ENCODE measurements around the gene TMEM129. TPM values are rescaled to one million over a fixed set of nuclear protein-coding genes. Genes with fewer than 3 reads are reported as not detected.

The TMEM129 gene
- total RNA-seq, 4 donors from 2014 or later = 46.6 to 94.2 (median 64.6) TPM

DNA sequence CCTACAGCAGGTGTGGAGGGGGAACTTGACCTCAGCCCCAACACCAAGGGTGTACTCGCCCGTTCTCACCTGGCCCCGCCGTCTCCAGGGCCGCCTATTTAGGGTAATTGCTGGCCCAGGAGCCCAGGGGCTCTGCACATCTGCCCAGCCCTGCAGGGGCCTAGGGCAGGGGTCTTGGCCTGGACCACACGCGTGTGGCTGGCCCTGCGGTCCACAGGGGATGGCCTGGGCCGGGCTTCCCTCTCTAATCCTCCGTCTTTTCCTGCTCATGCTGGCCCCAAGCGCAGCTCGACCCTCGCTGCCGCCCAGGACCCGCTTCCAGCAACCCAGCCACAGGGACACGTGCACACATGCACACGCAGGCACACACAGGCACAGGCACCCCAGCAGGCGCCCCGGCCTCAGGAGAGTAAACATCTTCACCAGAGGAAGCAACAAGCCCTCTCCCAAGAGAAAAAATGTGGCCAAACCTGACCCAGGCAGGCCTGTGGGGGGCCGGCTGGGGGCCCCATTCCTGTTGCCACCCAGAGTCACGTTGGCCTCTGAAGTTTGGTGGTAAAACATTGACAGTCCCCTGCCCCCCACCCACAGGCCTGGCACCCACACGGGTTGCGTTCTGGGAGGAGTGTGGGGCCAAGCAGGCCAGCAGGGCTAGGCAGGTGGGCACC lies 47.4 kb upstream of the TMEM129 start:
- ATAC-seq = no peak
- Histone ChIP-seq H3K9me3 (no peaks in the 10 kb centered on the region), H3K36me3 (no peaks in the 10 kb centered on the region), H3K27me3 (peaks cover 78% of the 10 kb centered on the region), H3K4me3 (no peak overlapping the region), H3K27ac (no peak overlapping the region), H3K4me1 (peaks cover 0 to 29% (median 9%) of the 10 kb centered on the region in 3 donors)
- no peak for TF ChIP-seq POLR2AphosphoS5 (IDR thresholded peaks at IDR 0.05)
- no peak for TF ChIP-seq CTCF (IDR thresholded peaks at IDR 0.05)
- TF ChIP-seq POLR2A (IDR thresholded peaks at IDR 0.05) = no peak
- no peak for TF ChIP-seq EP300 (IDR thresholded peaks at IDR 0.05)
- 87% methylated on average over 3 of the region's 23 CpGs; no CpG with 5 or more reads in 1 of the 2 donors for WGBS, 2 donors (ENCODE audit: low coverage in 1 of 2)

DNA sequence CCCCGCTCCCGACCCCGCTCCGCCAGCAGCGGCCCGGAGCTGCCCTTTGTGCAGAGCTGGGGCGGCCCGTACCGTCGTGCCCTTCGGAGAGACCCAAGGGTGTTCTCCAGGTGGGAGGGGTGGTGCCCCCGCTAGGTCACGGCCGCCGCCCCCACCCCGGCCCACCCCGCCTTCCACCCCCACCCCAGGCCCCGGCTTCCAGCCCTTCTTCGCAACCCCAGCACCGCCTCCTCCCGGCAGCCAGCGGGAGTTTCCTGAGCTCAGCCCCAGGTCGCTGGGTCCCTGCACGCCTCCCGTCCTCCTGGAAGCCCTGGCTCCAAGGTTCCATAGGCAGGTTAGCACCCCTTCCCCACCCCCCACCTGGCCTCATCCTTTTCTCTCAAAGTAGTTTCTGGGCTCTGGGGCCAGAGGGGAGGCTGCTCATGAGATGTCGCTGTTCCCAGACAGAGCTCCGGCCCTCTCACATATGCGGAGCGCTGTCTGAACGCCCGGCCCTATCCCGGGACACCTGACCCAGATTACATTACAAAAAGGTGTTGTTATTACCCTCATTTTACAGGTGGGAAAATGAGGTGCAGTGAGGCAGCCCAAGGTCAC lies 46.7 kb upstream of the TMEM129 start:
- peaks cover 0 to 35% (median 13%) of the 10 kb centered on the region in 3 donors for H3K4me1 ChIP-seq
- no peak for ATAC-seq
- H3K36me3 ChIP-seq = no peaks in the 10 kb centered on the region
- H3K27me3 ChIP-seq = peaks cover 76% of the 10 kb centered on the region
- H3K27ac ChIP-seq = no peak overlapping the region
- no peak for TF ChIP-seq POLR2A (IDR thresholded peaks at IDR 0.05)
- no peak for TF ChIP-seq POLR2AphosphoS5 (IDR thresholded peaks at IDR 0.05)
- TF ChIP-seq CTCF (IDR thresholded peaks at IDR 0.05) = no peak
- no peak for TF ChIP-seq EP300 (IDR thresholded peaks at IDR 0.05)
- H3K4me3 ChIP-seq = peak overlapping the region in 1 of 2 donors; percentile 52
- no peaks in the 10 kb centered on the region for H3K9me3 ChIP-seq
- WGBS, 2 donors (ENCODE audit: low coverage in 1 of 2) = 72% methylated on average over 7 of the region's 32 CpGs; no CpG with 5 or more reads in 1 of the 2 donors

DNA sequence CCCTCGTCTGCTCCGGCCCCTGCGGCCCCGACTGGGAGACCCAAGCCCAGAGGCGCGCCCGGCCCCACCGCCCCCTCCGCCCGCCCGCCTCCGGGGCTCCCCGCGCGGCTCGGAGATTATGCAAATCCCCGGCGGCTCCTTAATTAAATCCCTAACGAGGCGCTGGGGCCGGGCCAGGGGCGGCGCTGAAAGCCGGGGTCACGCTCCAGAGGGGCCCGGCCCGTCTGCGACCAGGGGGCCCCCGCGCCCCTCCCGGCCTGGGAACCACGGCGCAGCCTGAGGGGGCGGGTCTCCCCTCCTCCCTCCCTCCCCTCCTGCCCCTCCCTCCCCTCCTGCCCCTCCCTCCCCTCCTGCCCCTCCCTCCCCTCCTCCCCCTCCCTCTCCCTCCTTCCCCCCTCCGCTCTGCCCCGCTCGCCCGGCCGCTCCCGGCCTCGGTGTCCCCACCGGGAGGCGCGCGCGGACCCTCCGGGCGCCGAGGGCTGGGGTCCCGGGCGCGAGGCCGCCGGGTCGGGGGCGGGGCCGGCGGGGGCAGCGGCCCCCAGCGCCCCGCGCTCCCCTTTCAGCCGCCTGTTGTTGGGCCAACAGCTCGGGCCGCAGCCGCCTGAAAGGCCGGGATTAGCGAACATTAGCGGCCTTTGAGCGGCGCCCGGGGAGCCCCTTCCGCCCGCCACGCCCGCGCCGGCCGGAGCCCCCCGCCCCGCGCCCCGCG lies 46.1 kb upstream of the TMEM129 start:
- Histone ChIP-seq H3K27me3 (peaks cover 71% of the 10 kb centered on the region), H3K9me3 (no peaks in the 10 kb centered on the region), H3K4me3 (peak overlapping the region; percentile 16 to 52), H3K27ac (no peak overlapping the region), H3K4me1 (peaks cover 0 to 36% (median 13%) of the 10 kb centered on the region in 3 donors), H3K36me3 (no peaks in the 10 kb centered on the region)
- TF ChIP-seq POLR2A (IDR thresholded peaks at IDR 0.05) = no peak
- no peak for TF ChIP-seq POLR2AphosphoS5 (IDR thresholded peaks at IDR 0.05)
- no peak for TF ChIP-seq EP300 (IDR thresholded peaks at IDR 0.05)
- no peak for TF ChIP-seq CTCF (IDR thresholded peaks at IDR 0.05)
- WGBS, 2 donors (ENCODE audit: low coverage in 1 of 2) = no CpG with 5 or more reads among the region's 84 CpGs
- no peak for ATAC-seq

GRCh38 chr4:1766106-1767060 lies 45.3 kb upstream of the TMEM129 start:
- Histone ChIP-seq H3K4me1 (peaks cover 0 to 36% (median 13%) of the 10 kb centered on the region in 3 donors), H3K27ac (no peak overlapping the region), H3K27me3 (peaks cover 66% of the 10 kb centered on the region), H3K9me3 (no peaks in the 10 kb centered on the region), H3K36me3 (no peaks in the 10 kb centered on the region), H3K4me3 (peak overlapping the region in 1 of 2 donors; percentile 52)
- no peak for TF ChIP-seq POLR2AphosphoS5 (IDR thresholded peaks at IDR 0.05)
- no peak for TF ChIP-seq EP300 (IDR thresholded peaks at IDR 0.05)
- TF ChIP-seq CTCF (IDR thresholded peaks at IDR 0.05) = no peak
- TF ChIP-seq POLR2A (IDR thresholded peaks at IDR 0.05) = no peak
- no peak for ATAC-seq
- WGBS, 2 donors (ENCODE audit: low coverage in 1 of 2) = no CpG with 5 or more reads among the region's 41 CpGs
